ENCODE measurements around the gene LIME1.
A peak's percentile ranks its signal among the peaks of the same experiment; 100 is the strongest.

Gene LIME1

GRCh38 chr20:63735859-63736718 lies at the start of gene LIME1:
LIME1 (plus strand) TSS chr20:63736664; CDS start chr20:63737550, 886 bp downstream.
- DNase-seq = peak; percentile 79

DNA sequence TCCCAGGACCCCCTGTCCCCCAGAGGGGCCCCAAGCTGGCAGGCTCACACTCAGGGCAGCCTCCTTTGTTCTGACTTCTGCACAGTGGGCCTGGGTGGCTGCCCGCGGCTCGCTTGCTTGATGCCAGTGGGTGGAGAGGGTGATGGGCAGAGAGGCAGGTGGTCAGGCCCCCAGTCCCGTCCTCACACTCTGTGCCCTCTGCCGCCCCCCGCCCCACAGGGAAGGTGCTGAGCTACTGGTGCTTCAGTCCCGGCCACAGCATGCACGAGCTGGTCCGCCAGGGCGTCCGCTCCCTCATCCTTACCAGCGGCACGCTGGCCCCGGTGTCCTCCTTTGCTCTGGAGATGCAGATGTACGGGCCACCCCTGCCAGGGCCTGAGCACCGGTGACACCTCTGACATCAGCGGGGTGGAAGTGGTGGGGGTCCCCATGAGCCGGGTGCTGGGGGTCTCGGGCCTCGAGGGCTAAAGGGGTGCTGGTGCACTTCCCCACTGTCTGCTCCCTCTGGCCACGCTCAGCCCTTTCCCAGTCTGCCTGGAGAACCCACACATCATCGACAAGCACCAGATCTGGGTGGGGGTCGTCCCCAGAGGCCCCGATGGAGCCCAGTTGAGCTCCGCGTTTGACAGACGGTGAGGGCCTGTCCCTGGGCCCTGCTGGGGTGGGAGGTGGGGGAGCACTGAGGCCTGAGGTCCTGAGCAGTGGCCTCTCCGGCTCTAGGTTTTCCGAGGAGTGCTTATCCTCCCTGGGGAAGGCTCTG lies 48.9 kb upstream of the LIME1 start:
- no peak for DNase-seq

GRCh38 chr20:63688228-63689045 lies 48.0 kb upstream of the LIME1 start:
- no peak for DNase-seq

- DNase-seq = no peak
Observed at GRCh38 chr20:63689046-63690002, 47.1 kb upstream of the LIME1 start.

- no peak for DNase-seq
Observed at GRCh38 chr20:63690003-63690897, 46.2 kb upstream of the LIME1 start.

DNA sequence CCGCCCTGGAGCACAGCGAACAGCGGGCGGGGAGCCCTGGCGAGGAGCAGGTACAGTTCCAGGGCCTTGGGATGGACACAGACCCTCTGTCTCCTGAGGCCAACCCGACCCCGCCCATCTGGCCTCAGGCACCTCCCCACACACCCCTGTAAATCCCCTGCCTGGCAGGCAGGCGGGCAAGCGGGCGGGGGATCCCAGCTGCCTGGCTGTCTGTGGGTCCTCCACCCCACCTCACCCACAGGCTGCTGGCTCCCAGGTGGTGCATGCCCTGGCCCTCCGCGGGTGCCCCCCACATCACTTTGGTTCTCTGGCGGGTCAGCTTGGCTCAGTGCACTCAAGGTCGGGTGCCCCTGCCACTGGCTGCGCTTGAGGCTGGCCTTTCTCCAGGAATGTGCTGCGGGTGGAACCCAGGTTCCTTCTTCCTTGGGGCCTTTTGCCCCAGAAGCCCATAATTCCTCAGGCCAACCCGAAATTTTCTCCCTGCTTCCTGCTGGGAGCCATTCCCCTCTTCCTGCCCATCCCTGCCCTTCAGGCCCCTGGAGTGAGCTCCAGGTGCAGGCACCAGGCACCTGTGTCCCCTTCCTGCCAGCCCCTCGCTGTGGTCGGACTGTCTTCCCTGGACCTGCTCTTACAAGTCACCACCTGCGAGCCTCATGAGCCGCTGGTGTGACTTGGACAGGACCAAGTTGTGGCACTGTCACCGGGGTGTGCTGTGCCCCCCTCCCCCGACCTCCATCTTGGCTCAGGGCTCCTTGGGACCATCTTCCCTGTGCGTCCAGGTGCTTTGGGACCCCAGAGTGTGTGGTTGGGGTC lies 45.4 kb upstream of the LIME1 start:
- DNase-seq = no peak

DNA sequence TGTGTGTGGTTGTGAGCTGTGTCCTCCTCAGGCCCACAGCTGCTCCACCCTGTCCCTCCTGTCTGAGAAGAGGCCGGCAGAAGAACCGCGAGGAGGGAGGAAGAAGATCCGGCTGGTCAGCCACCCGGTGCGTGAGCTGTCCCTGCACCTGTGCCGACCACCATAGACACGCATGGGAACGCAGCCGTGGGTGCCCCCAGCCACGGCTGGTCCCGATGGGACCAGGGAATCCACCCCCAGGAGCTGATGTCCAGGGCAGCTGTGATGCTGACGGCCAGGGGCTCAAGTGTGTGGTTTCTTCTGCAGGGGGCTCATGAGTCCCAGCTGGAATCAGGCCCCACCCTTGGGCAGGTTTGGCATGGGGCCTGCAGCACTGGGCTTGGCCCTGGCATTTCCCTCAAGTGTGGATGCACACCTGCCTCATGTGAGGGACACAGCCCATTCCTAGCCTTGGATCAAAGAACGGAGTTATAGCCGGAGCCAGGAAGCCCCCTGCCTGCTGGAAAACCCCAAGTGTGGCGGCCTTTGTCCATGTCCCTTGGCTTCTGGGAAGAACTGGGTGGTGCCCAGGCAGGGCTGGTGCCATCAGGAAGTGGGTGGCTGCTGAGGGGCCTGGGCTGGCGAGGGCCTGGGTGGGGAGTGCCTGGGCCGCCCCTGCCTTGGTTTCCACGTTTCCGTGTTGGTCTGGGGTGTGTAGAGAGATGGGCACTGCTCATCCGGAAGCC lies 44.6 kb upstream of the LIME1 start:
- no peak for DNase-seq

DNA sequence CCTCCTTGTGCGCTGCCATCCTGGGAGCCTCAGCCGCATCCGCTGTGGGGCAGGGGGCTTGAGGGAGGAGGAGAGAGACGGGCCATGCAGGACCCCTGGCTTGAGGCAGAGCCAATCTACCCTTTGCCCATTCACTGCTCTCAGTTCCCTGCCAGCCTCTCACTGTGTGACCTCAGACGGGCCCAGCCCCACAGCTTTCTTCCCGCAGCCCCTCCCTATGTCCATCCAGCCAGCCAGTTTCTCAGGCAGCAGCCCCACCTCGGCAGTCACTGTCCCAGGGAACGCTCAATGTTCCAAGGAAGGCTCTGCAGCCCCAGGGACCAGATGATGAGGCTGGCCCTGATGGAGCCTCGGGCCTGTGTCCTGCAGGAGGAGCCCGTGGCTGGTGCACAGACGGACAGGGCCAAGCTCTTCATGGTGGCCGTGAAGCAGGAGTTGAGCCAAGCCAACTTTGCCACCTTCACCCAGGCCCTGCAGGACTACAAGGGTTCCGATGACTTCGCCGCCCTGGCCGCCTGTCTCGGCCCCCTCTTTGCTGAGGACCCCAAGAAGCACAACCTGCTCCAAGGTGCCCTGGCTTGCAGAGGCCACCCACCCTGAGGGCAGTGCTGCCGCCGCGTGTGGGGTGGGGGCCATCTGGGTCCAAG lies 43.9 kb upstream of the LIME1 start:
- no peak for DNase-seq

- DNase-seq = no peak
Observed at GRCh38 chr20:63693083-63693732, 43.3 kb upstream of the LIME1 start.

GRCh38 chr20:63693733-63694583 lies 42.5 kb upstream of the LIME1 start:
- DNase-seq = no peak

- DNase-seq = no peak
Observed at GRCh38 chr20:63694584-63695423, 41.7 kb upstream of the LIME1 start.

GRCh38 chr20:63695424-63696305 lies 40.8 kb upstream of the LIME1 start:
- no peak for DNase-seq

- DNase-seq = no peak
Observed at GRCh38 chr20:63696306-63696627, 40.2 kb upstream of the LIME1 start.

DNA sequence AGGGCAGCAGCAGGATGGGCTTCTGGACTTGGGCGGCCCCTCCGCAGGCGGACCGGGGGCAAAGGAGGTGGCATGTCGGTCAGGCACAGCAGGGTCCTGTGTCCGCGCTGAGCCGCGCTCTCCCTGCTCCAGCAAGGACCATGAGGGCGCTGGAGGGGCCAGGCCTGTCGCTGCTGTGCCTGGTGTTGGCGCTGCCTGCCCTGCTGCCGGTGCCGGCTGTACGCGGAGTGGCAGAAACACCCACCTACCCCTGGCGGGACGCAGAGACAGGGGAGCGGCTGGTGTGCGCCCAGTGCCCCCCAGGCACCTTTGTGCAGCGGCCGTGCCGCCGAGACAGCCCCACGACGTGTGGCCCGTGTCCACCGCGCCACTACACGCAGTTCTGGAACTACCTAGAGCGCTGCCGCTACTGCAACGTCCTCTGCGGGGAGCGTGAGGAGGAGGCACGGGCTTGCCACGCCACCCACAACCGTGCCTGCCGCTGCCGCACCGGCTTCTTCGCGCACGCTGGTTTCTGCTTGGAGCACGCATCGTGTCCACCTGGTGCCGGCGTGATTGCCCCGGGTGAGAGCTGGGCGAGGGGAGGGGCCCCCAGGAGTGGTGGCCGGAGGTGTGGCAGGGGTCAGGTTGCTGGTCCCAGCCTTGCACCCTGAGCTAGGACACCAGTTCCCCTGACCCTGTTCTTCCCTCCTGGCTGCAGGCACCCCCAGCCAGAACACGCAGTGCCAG lies 39.7 kb upstream of the LIME1 start, which contains the start of gene TNFRSF6B:
Gene TNFRSF6B (plus strand): TSS at position 25 of the 729 bp plus-strand sequence. CDS start 116 bp downstream, at position 141.
- peak; percentile 20 for DNase-seq
